ENCODE data around the gene FAM171A1.

The FAM171A1 gene

DNA sequence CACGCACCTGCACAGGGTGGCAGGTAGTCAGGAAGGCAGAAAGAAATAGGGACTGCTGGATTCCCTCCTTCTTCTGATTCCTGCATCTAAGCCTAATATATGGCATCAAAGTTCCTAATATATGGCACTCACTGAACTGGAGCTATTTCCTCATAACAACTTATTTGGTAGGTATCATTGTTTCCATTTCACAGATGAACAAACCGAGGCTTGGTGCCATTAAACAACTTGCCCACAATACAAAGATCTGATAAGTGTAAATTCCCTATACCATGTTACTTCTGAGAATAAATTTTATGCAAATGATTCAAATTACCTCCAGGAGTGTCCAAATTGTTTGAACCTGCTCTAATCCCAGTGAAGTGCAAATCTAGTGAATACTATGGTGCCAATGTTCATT is 2.1 kb upstream of the FAM171A1 start:
- DNase-seq (ENCODE audit: low spot score): no peak

DNA sequence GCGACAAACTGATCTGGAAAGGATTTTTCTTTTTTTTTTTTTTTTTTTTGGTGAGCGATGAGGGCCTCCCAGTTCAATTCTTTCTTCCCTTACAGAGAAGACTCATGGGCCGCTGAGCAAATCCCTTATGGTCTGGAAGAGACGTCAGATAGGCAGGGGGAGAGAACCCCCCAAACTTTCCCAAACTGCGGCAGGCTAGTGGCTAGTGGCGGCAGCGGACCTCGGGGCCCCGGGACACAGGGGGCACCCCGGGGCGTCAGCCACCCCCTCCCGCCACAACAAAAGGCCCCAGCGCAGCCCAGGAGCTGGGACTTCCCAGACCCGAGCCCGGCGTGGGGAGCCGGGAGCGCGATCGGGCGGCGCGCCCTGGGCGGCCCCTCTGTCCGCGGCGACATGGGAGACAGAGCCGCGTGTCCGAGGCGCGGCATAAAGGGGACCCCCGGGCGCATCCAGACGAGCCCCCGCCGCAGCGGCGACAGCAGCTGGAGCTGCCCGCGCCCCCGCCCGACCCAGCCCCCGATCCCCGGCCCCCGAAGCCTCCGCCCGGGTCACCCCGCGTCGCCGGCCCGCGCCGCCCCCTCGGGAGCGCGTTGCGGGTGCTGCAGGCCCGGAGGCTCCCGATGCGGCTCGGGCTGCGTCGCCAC is 755 bp downstream of the FAM171A1 start:
- DNase-seq (ENCODE audit: low spot score): no peak

DNA sequence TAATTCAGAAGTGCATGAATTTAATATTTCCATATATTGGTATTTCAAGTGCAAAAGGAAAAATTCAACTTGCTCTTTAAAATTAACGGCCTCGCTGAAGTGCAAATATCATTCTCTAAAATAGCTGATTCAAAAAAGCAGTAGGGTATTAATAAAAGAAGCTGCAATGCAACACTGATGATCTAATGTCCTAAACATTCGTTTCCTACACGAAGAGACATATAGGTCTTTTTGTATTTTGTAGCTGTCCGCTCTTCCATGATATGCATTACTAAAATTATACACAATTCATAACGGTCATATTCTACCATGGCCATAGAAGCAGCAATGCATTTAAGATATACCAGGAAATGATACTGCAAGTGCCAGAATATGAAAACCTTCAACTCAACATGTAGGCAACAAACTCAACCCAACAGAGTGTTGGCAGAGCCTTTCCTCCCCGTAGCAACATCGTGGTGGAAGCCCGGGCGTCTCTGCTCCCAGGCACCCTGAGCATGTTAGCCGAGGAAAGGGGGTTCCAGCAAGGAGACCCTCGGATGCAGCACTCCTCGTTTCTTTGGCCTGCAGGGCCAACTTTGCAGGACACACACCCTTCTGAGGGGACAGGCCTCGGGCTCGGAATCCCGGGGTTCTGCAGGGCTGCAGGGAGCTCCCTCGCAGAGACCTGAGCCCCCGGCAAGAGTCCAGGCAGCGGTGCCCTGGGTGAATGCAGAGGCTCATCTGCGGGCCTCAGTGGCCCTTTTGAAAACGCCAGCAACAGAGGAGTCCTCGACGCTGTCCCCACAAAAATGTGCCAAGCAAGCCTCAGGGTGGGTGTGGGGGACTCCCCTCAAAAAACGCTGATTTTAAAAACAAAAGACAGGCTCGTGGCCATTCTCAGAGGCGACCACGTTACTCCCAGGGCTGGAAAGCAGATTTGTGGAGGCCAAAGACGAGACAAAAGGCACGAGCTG is 1.6 kb downstream of the FAM171A1 start:
- DNase-seq (ENCODE audit: low spot score): no peak

DNA sequence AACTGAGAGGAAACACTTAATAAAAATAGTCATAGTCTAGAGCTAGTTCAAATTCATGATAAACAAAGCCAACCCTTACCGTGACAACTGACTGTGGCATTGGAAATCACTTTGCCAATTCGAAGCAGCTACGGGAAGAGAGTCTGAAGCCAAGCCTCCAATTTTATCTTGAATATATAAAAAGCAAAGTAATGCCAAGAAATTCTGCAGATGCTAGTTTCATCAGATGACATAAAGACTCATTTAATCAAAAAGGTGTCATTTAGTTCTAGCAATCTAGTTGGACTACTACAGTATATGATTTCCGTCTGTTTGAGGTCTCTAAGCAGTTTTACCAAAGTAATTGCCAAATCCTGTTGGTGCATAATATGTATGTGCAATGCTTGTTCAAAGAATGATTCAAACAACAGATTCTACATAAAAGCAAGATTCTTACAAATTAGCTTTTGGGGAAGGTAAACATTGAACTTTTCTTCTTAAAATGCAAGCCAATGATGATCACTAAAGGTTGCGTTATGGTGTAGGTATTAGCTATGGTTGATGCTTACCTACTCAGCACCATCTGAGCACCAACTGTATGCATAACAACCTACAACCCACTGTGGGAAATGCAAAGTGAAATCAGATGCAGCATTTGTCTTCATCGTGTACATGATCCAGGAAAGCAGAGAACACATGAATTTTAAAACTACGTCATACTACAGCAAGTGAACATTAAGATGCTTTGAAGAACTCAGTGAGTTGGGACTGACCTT is 2.8 kb downstream of the FAM171A1 start:
- no peak for DNase-seq (ENCODE audit: low spot score)

DNA sequence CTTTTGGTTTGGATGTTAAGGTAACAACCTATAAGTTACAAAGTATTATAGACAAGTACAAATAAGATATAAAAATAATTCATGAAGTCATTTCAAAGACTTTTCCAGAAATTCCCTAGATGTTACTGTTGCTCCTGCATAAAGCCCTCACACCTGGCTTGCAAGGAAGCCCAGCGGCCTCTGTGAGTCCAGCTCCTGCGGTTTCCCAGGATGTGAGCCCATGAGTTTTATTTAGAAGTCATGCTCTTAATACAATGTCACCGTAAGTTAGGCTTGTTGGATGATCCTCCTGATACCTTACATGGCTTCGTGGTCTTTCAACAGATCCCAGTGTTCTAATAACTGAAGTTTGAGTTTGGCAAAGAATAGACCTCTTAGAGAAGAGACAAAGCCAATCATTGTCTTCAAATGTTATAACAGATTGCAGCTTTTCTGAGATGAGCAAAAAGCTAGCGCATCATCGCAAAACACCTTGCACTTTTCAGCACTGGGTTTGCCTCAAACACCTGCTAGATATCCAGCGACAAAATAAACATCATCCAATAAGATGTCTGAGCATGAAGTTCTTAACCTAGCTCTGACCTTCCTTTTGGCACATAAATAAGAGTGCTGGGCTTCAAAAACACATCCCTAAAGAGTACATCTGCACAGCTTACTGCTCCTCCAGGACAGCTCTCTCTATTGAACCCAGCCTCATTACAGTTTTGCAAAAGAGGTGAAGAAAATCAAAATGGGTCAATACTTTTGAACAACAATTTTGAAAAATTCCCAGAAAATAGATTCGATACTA is 3.6 kb downstream of the FAM171A1 start:
- no peak for DNase-seq (ENCODE audit: low spot score)

DNA sequence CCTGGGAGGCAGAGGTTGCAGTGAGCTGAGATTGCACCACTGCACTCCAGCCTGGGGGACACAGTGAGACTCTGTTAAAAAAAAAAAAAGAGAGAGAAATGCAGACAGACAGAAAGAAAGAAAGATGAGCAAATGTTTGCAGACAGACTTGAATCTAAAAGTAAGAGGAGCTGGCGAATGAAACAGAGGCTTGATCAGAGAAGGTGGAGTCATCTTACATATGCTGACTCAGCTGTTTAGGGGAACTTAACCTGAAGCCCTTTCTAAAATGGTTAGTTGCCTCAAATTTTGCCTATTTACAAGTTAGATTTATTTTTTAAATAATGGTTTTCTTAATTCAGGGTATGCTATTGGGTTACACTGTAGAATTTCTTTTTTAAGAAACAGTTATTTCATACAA is 5.4 kb downstream of the FAM171A1 start:
- no peak for DNase-seq (ENCODE audit: low spot score)

DNA sequence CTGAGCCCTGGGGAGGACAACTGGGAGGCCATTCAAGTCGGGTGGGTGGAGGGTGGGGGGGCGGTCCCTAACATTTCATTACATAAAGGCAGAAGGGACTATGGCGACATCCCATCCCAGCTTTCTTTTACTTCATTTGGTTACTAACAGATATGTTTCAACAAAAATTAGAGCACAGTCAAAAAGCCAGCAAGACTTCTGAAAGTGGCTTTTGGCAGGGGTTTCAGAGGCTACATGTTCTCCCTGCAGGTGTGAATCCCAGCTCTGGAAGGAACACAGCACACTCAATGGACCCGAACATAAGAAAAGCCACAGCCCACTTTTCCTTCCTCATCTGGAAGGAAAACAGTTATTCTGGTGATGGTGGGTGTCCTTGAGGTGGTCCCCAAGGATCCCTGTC is 7.1 kb downstream of the FAM171A1 start:
- DNase-seq (ENCODE audit: low spot score): no peak

DNA sequence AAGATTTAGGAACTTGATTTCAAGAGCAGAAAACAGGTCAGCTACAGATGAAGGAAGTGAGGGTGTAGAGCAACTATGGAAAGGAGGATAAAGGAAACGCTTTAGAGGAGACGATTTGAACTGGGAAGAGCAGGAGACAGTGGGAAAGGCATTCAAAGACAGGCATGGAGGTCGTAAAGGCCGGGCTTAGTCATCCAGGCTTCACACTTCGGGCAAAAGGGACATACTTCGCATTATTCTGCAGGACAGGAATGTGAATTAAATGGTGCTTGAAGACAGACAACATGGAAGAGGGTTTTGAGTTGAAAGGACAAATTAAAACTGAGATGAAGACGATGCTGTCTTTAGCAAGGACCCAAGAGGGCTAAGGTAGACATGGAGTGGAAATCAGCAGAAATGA is 8.1 kb downstream of the FAM171A1 start:
- peak; percentile 30 for DNase-seq (ENCODE audit: low spot score)

DNA sequence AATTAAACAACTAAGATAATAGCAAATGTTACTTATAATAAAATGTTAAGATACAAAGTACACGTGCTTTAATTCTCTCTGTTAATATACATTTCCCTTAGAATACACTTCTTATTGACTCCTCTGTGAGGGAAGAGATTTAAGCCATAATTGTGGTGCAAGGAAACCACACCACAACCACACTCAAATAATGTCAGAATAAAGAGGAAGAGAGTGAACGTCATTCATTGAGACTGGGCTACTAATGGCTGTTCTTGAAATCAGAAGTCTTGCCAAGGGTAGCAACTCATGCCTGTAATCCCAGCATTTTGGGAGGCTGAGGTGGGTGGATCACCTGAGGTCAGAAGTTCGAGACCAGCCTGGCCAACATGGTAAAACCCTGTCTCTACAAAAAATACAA is 10.0 kb downstream of the FAM171A1 start:
- DNase-seq (ENCODE audit: low spot score): no peak

DNA sequence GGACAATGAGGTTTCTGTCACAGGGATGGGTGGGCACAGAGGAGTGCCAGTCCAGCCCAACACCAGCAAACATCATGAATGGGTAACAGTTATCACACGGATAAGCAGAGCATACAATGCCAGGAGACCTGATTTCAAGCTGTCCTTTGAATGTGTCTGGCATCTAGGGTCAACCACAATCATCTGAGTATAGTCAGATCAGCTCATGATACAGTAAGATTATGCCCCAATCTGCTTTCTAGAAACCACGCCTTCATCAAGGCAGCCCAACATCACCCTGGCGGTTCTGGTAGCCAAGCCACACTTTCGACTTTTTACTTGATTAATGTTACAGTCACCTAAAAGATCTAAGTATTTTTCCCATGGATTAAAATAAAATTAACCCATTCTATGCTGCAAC is 10.5 kb downstream of the FAM171A1 start:
- DNase-seq (ENCODE audit: low spot score): no peak

DNA sequence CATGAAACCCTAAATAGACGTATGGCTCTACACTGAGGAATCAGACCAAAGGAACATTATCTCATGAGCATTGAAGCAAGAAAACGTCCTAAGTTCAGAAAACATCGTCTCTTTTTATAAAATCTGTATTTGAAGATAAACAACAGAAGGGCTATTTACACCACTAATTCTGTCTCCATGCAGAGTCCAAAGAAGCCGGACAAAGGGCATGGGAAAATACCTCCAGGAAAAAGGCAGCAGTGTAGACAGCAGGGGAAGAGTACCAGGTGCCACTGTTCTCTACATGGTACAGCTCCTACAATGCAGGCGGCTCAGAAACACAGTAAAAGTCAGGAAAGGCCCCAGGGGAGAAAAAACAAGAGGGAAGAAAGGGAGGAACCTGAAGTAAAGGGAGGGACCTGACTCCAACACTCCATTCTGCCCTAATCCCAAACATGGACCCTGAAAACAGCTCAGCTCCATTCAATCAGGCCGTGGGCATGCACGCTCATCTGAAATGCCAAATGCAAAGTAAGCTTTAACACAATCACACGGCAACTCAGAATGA is 17.5 kb downstream of the FAM171A1 start:
- DNase-seq (ENCODE audit: low spot score): no peak

DNA sequence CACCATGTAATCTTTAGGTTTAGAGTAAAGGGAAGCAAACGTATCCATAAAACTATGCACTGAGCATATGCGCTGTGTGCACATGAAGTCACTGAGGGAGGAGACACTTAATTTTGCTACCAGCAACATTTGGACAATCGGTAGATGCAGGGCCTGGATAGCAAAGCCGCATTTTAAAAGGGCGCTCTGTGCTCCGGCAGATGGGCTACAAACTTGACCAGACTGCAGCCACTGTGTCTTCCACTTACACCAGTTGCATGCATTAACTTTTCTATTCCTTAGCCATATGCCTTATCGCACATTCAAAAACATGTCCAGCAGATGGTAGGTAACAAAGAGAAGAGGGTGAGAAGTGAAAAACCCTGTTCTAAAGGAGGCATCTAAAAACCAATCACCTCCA is 18.3 kb downstream of the FAM171A1 start:
- no peak for DNase-seq (ENCODE audit: low spot score)

DNA sequence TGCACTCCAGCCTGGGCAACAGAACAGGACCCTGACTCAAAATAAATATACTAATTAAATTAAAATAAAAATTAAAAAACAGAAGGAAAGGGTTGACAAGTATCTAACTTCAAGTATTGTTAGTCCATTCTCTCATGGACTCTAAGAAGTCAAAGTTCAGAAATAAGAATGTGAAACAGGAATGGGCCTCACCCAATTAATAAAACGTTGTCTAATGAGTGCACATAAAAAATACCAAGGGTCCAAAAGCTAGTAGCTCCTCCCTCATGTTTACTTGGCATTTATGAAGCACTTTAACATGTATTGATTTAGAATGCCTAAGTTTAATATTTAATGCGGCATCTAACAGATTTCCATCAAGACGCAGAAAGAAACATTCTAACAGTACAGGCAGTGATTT is 18.9 kb downstream of the FAM171A1 start:
- no peak for DNase-seq (ENCODE audit: low spot score)

DNA sequence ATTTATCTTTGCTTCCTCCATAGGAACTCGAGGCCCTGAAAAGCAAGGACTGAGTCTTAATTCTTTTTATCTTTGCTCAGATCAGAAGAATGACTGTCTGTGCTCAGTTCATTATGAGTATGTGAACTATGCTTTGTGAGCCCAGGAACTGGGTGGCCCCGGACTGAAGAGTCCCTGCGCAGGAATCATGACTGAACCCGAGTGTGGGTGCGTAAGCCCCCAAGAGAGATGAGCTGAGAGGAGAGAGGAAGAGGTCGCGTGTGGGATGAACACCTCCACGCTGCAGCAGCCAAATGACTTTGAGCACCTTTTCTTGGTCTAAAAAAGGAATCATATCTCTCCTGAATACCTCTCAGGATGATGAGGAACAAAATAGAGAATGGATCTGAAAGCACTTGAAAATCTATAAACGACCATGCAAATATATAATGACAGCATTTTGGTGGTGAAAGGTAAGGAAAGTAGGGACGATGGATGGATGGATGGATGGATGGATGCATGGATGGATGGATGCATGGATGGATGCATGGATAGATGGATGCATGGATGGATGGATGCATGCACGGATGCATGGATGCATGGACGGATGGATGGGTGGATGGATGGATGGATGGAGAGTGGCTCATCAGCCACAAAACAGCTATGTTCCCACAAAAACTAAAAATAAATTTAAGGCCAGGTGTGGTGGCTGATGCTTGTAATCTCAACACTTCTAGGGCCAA is 19.8 kb downstream of the FAM171A1 start:
- DNase-seq (ENCODE audit: low spot score): no peak

DNA sequence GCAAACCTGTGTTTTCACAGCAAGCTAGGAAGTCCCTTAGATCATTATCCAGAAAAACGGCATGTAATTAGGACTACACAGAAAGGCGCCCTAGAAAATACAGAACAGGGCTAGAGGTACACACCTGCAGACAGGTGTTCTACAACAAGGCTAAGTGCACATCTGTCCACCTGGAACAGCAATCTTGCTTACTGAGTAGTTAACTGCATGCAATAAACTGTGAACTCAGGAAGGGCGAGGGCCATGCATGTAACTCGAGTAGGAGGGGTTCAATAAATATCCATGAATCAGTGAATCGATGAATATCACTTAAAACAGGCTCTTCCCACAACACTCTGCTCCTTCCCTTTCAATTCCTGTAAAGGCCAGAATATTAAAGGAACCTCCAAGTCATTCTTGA is 22.0 kb downstream of the FAM171A1 start:
- no peak for DNase-seq (ENCODE audit: low spot score)

DNA sequence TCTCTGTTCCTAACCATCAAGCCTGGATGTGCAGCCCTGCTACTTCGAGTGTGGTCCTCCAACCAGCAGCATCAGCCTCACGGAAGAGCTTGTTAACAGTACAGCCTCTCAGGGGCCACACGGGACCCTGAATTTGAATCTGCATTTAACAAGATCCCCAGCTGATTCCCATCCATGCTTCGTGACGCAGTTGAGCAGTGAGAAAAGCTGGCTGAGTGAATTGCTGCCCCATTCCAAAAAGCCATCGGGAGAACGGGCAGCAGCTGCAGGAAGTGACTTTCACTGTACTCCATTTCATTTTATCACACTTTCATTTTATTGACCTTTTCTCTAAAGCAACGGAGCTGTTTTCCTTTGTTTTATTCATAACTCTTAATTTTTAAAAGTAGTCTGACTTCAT is 22.5 kb downstream of the FAM171A1 start:
- DNase-seq (ENCODE audit: low spot score): no peak

DNA sequence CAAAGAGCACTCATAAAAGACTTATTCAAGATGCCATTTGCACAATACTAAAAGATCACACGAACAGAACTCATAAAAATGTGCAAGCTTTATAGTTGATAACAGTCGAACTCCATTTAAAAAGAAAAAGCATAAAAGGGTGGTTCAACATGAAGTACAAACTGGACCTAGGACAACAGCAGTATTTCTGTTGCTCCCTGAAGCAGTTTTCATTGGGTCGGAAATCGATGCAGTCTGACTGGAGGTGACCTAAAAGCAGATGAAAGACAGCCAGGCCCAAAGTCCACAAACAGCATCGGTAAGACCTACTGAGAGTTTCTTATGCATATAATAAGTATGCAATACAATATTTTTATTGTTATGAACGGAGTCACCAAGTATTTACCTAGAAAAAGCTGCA is 23.9 kb downstream of the FAM171A1 start:
- no peak for DNase-seq (ENCODE audit: low spot score)

DNA sequence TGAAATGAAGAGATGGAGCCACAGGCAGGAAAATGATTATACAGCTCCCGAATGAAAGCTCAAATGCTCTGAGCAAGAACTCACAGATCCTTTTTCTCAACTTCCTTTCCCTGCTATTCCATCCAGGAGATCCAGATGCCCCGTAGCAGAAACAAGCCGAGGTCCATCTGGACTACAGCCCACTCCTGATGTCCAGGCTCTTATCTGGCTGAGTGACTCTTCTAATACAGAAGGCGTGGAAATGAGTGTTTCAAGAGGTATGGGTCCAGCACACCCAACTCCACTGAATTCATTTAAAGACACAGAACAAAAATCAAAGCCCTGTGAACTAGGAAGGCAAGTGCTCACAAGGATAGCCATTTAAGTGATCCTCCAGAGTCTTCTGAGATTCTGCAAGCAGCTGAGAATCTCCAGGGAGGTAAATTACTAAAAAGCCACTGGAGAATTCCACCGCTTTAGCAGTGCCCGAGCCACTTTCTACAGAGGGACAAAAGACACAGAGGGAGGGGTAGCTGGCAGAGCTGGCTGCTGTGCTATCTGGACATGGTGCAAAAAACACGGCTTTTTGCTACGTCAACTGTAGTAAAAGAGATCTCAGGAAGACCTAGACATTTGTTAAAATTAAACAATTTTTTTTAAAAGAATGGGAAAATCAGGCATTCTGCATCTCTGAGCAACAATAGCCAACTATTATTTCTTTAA is 24.5 kb downstream of the FAM171A1 start:
- no peak for DNase-seq (ENCODE audit: low spot score)

DNA sequence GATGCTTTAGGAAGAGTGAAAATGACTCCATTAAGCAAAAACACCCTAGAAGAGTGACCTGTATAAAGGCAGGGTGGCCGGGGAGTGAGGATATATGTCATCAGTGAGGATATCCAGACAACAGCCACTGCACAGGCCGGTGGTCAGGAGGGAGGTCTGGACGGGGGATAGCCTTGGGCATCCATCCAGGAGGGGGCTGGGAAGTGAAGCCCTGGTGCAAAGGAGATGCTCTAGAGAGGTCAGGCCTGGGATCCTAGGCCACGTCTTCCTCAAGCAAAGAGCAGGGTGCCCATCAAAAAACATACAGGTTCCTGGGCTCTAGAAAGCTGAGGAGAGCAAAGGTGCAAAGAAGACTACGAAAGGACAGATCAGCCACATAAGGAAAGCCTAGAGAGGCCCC is 25.6 kb downstream of the FAM171A1 start:
- DNase-seq (ENCODE audit: low spot score): no peak

DNA sequence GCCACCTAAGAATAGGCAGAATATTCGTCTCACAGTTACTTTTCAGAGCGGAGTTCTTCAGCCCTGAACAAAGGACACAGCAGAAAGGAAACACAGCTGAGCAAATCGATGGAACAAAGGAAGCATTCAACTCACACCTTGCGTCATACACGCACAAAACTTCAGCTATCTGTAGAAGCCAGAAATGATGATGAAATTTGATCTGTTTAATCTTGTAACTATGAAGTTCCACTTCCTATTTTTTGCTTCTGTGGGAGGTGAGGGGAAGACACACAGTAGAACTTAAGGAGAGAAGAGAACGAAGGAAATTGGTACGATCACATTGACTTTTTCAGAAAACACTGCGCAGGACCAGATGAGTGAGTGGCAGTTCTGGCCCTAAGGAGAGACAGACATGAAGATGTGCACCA is 26.2 kb downstream of the FAM171A1 start:
- DNase-seq (ENCODE audit: low spot score): no peak
